CD4-positive, CD25-positive, alpha-beta regulatory T cell (primary cell): ENCODE data around the gene ZNF205. TPM values are rescaled to one million over a fixed set of nuclear protein-coding genes. Genes with fewer than 3 reads are reported as not detected.
A peak's percentile ranks its signal among the peaks of the same experiment; 100 is the strongest.

ENCODE experiments used
- ATAC-seq, 2 donors: fragments of 150-1000 bp; cut with Tn5 transposase; one replicate each; pipeline ENCODE4 v1.10.0; 2021; ENCODE audit warnings: low read depth in 2 of 2, moderate number of reproducible peaks in 2 of 2, moderate library complexity in 1 of 2
- DNase-seq, 3 donors: peaks; one replicate each; pipeline versions ENCODE4 v3.0.0 to v3.0.0-alpha.2; 2012 to 2022; ENCODE audit warnings: mixed read lengths in 1 of 3
- H3K27ac ChIP-seq: one replicate; pipeline ENCODE4 v1.7.0; 2013; ENCODE audit warnings: mild to moderate bottlenecking, low read length; ENCODE audit not compliant: insufficient read depth, poor library complexity, severe bottlenecking
- H3K27me3 ChIP-seq: one replicate; pipeline ENCODE4 v1.7.0; 2013; ENCODE audit warnings: low read length; ENCODE audit not compliant: control insufficient read depth, insufficient read depth
- H3K36me3 ChIP-seq: one replicate; pipeline ENCODE4 v1.7.0; 2013; ENCODE audit warnings: mild to moderate bottlenecking, low read length, moderate library complexity; ENCODE audit not compliant: control insufficient read depth, insufficient read depth
- H3K4me1 ChIP-seq: 2 replicates; pipeline ENCODE4 v1.7.0; 2013; ENCODE audit warnings: mild to moderate bottlenecking, low read length; ENCODE audit not compliant: insufficient read depth, control insufficient read depth, poor library complexity, severe bottlenecking
- H3K4me3 ChIP-seq: one replicate; pipeline ENCODE4 v1.7.0; 2013; ENCODE audit warnings: low read depth, mild to moderate bottlenecking, low read length, moderate library complexity
- H3K9me3 ChIP-seq, 2 experiments: 1 replicate in 1 of 2; 2 replicates in 1 of 2; pipeline ENCODE4 v1.7.0; 2013; ENCODE audit warnings: low read length in 2 of 2, mild to moderate bottlenecking in 1 of 2, moderate library complexity in 1 of 2; ENCODE audit not compliant: control insufficient read depth in 2 of 2
- H3K27ac Mint-ChIP-seq, 3 donors: one replicate each; pipeline ENCODE4 v1.8.0; 2020 to 2022; ENCODE audit warnings: mild to moderate bottlenecking in 3 of 3, mixed read lengths in 3 of 3, moderate library complexity in 2 of 3
- H3K27me3 Mint-ChIP-seq: one replicate; pipeline ENCODE4 v1.8.0; 2022; ENCODE audit warnings: mild to moderate bottlenecking, mixed read lengths
- H3K36me3 Mint-ChIP-seq: one replicate; pipeline ENCODE4 v1.8.0; 2020; ENCODE audit warnings: mixed read lengths
- H3K4me1 Mint-ChIP-seq, 4 donors: one replicate each; pipeline ENCODE4 v1.8.0; 2020 to 2022; ENCODE audit warnings: mixed read lengths in 4 of 4, mild to moderate bottlenecking in 1 of 4
- H3K4me3 Mint-ChIP-seq, 4 donors: one replicate each; pipeline ENCODE4 v1.8.0; 2020 to 2022; ENCODE audit warnings: mild to moderate bottlenecking in 4 of 4, mixed read lengths in 4 of 4, moderate library complexity in 3 of 4
- H3K9me3 Mint-ChIP-seq, 7 donors: one replicate each; pipeline ENCODE4 v1.8.0; 2020 to 2022; ENCODE audit warnings: mixed read lengths in 7 of 7, mild to moderate bottlenecking in 3 of 7, moderate library complexity in 2 of 7
- polyA plus RNA-seq, 4 donors: library from polyadenylated mRNA; unstranded; fragments of 300-500 nt; fragmentation: Illumina TruSeq; gene quantifications; one replicate each; pipeline ENCODE4 v1.2.3, GENCODE V29; 2021
- total RNA-seq: library from RNA; stranded (reverse); gene quantifications from one replicate; pipeline ENCODE4 v1.2.3, GENCODE V29; 2022

ZNF205 gene
- total and polyA plus RNA-seq, 5 donors from 2014 or later: not detected

DNA sequence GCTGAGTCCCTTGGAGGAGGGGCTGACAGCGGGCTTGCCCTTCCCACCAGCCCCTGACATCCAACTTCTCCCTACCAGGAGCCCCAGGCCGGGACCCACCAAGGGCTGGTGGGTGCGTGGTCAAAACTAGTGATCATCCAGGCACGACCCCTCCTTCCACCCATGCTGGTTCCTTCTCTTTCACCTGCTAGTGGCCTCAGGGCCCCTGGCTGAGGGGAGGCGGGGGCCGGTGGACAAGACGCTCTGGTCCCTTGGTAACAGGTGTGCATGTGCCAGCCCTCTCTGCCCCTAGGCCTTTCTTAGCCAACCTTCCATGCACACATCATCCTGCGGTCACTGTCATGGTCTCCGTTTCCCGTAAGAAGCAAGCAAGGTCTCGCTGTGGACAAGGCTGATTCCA lies 30.8 kb downstream of the ZNF205 start:
- Histone ChIP-seq H3K9me3 (no peaks in the 10 kb centered on the region), H3K27me3 (no peaks in the 10 kb centered on the region), H3K27ac (no peak overlapping the region), H3K36me3 (peaks cover 14% of the 10 kb centered on the region), H3K4me1 (no peaks in the 10 kb centered on the region), H3K4me3 (no peak overlapping the region)
- H3K36me3 Mint-ChIP-seq: peaks cover 10% of the 10 kb centered on the region
- peak overlapping the region in 1 of 3 donors; percentile 80 for H3K27ac Mint-ChIP-seq
- H3K27me3 Mint-ChIP-seq: no peaks in the 10 kb centered on the region
- ATAC-seq (no peak), DNase-seq (no peak)
- H3K4me3 Mint-ChIP-seq: peak overlapping the region in 1 of 4 donors; percentile 58
- peaks cover 0 to 10% (median 0%) of the 10 kb centered on the region in 4 donors for H3K4me1 Mint-ChIP-seq
- no peaks in the 10 kb centered on the region for H3K9me3 Mint-ChIP-seq

DNA sequence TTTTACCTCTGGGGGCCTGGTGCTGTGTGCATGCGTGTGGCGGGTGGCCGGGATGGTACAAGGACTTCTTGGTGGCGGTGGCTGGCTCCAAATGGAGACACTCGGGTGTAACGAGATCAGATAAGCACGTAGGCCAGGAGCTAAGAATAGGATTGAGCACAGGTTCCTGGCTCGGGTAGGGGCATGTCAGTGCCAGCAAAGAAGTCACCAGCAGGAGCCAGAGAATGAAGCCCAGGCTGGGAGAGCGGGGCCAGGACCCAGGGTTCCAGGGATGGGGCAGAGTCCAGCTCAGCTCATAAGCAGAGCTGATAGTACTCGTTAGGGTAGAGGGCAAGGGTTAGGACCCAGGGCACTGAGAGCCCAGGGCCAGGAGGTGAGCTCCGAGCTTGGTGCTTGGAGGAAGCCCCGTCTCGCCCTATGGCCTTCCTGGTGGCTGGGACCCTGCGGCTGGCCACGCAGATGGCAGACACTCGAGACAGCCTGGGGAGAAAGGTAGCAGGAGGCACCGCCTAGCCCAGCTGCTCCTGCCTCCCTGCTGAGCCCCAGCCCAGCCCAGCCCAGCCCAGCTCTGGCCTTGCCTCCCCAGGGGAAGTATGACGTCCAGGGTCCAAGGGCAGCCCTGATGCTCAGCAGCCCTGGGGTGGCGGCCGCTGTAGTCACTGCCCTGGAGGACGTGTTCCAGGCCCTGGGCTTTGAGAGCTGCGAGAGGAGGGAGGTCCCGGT lies 31.4 kb downstream of the ZNF205 start:
- no peaks in the 10 kb centered on the region for H3K4me1 ChIP-seq
- H3K4me3 Mint-ChIP-seq: no peak overlapping the region
- ATAC-seq: no peak
- H3K4me1 Mint-ChIP-seq: peaks cover 0 to 10% (median 0%) of the 10 kb centered on the region in 4 donors
- H3K27ac ChIP-seq: no peak overlapping the region
- H3K36me3 ChIP-seq: peaks cover 14% of the 10 kb centered on the region
- peak overlapping the region in 1 of 3 donors; percentile 80 for H3K27ac Mint-ChIP-seq
- DNase-seq: no peak
- H3K36me3 Mint-ChIP-seq: peaks cover 10% of the 10 kb centered on the region
- no peaks in the 10 kb centered on the region for H3K27me3 Mint-ChIP-seq
- no peaks in the 10 kb centered on the region for H3K9me3 ChIP-seq
- no peaks in the 10 kb centered on the region for H3K27me3 ChIP-seq
- no peak overlapping the region for H3K4me3 ChIP-seq
- no peaks in the 10 kb centered on the region for H3K9me3 Mint-ChIP-seq

DNA sequence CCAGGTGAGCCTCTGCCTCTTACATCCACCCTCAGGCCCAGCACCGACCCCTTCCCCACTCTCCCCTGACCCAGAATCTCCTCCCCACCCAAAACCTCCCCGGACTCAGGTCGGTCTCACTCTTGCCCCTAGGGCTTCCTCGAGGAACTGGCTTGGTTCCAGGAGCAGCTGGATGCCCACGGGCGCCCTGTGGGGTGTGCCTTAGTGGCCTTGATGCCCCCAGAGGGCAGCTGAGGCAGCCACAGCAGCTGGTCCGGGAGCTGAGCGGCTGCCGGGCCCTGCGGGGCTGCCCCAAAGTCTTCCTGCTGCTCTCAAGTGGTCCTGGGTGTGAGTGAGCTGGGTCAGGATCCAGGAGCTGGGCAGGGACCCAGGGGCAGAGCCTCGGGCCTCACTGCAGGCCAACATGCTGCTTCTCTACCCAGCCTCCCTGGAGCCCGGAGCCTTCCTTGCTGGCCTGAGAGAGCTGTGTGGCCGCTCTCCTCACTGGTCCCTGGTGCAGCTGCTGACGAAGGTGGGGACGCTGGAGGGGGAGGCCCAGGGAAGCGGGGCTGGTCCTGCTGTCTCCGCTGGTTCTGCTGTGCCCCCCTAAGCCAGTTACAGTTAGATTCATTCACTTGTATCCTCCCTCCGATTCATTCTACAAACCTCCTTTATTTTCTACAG lies 32.1 kb downstream of the ZNF205 start:
- Mint-ChIP-seq H3K27ac (no peak overlapping the region), H3K9me3 (no peaks in the 10 kb centered on the region), H3K36me3 (peaks cover 7% of the 10 kb centered on the region), H3K27me3 (no peaks in the 10 kb centered on the region), H3K4me3 (no peak overlapping the region), H3K4me1 (peaks cover 0 to 14% (median 2%) of the 10 kb centered on the region in 4 donors)
- no peak overlapping the region for H3K27ac ChIP-seq
- ATAC-seq: no peak
- DNase-seq: no peak
- H3K4me1 ChIP-seq: peaks cover 2% of the 10 kb centered on the region
- H3K4me3 ChIP-seq: no peak overlapping the region
- no peaks in the 10 kb centered on the region for H3K9me3 ChIP-seq
- no peaks in the 10 kb centered on the region for H3K27me3 ChIP-seq
- H3K36me3 ChIP-seq: peaks cover 10% of the 10 kb centered on the region

DNA sequence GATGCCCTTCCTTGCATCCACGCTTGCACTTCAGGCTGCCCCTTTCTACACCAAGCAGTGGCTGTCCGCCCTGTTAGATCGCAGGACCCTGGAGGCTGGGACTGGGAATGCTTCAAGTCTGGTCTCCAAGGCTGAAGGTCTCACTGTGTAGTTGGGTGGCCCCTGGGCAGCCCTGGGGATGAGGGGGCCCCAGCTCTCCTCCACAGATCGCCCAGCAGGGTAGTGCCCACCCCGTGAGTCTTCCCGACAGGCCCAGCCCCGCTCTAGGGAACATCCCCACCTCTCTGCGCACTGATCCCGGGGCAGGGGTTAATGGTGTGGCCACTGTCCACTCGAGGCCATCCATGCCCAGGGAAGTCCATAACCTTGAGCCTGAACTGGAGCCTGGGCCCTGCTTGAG lies 32.8 kb downstream of the ZNF205 start:
- Mint-ChIP-seq H3K4me3 (no peak overlapping the region), H3K9me3 (peaks cover 0 to 3% (median 0%) of the 10 kb centered on the region in 7 donors), H3K27me3 (peaks cover 3% of the 10 kb centered on the region), H3K36me3 (peaks cover 7% of the 10 kb centered on the region), H3K4me1 (peaks cover 0 to 20% (median 4%) of the 10 kb centered on the region in 4 donors), H3K27ac (no peak overlapping the region)
- Histone ChIP-seq H3K9me3 (no peaks in the 10 kb centered on the region), H3K4me1 (peaks cover 9% of the 10 kb centered on the region), H3K4me3 (no peak overlapping the region), H3K36me3 (peaks cover 10% of the 10 kb centered on the region), H3K27me3 (no peaks in the 10 kb centered on the region), H3K27ac (no peak overlapping the region)
- ATAC-seq (no peak), DNase-seq (no peak)

DNA sequence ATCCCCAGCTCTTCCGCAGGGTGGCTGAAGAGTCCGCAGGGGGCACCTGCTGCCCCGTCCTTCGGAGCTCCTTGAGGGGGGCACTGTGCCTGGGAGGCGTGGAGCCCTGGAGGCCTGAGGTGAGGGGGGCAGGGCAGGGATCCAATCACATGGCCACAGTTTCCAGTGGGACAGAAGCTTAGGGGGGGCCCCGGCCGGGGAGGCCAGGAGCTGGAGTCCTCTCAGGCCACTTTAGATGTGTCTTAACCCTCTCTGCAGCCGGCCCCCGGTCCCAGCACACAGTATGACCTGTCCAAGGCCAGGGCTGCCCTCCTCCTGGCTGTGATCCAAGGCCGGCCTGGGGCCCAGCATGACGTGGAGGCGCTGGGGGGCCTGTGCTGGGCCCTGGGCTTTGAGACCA lies 33.3 kb downstream of the ZNF205 start:
- no peak for DNase-seq
- no peaks in the 10 kb centered on the region for H3K27me3 ChIP-seq
- H3K9me3 ChIP-seq: no peaks in the 10 kb centered on the region
- H3K4me1 ChIP-seq: peaks cover 12% of the 10 kb centered on the region
- H3K27me3 Mint-ChIP-seq: peaks cover 8% of the 10 kb centered on the region
- no peak overlapping the region for H3K4me3 Mint-ChIP-seq
- H3K9me3 Mint-ChIP-seq: peaks cover 0 to 5% (median 0%) of the 10 kb centered on the region in 7 donors
- H3K4me3 ChIP-seq: no peak overlapping the region
- H3K27ac ChIP-seq: no peak overlapping the region
- ATAC-seq: no peak
- H3K27ac Mint-ChIP-seq: no peak overlapping the region
- H3K4me1 Mint-ChIP-seq: peaks cover 0 to 22% (median 6%) of the 10 kb centered on the region in 4 donors
- H3K36me3 ChIP-seq: peaks cover 10% of the 10 kb centered on the region
- H3K36me3 Mint-ChIP-seq: peaks cover 7% of the 10 kb centered on the region

DNA sequence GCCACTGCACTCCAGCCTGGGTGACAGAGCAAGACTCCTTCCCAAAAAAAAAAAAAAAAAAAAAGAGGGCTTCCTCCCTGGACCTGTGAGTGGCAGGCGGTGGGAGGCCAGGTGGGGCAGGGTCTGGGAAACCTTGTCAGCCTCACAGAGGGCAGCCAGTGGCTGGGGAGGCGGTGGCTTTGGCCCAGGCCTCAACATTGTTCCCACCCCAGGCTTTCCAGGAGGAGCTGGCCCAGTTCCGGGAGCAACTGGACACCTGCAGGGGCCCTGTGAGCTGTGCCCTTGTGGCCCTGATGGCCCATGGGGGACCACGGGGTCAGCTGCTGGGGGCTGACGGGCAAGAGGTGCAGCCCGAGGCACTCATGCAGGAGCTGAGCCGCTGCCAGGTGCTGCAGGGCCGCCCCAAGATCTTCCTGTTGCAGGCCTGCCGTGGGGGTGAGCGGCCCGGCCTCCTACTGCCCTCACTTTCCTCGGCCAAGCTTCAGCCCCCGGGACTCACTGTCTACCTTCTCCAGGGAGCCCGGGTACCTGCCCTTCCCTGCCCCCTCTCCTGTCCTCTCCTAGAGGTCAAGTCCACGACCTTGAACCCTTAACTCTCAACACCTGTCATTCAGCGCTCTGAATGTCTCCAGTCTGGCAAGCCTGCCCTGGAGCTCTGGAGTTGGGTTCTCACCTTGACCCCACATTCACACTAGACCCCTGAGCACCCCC lies 34.8 kb downstream of the ZNF205 start:
- H3K27ac Mint-ChIP-seq: peak overlapping the region in 1 of 3 donors; percentile 17
- H3K27ac ChIP-seq: no peak overlapping the region
- H3K4me1 ChIP-seq: peaks cover 19% of the 10 kb centered on the region
- H3K27me3 ChIP-seq: no peaks in the 10 kb centered on the region
- peaks cover 18% of the 10 kb centered on the region for H3K27me3 Mint-ChIP-seq
- peaks cover 4% of the 10 kb centered on the region for H3K36me3 Mint-ChIP-seq
- H3K4me3 ChIP-seq: no peak overlapping the region
- H3K4me1 Mint-ChIP-seq: peaks cover 5 to 30% (median 13%) of the 10 kb centered on the region in 4 donors
- H3K9me3 Mint-ChIP-seq: peaks cover 0 to 6% (median 0%) of the 10 kb centered on the region in 7 donors
- peak overlapping the region in 1 of 4 donors; percentile 12 for H3K4me3 Mint-ChIP-seq
- peaks cover 2% of the 10 kb centered on the region for H3K36me3 ChIP-seq
- no peak for ATAC-seq
- no peaks in the 10 kb centered on the region for H3K9me3 ChIP-seq
- DNase-seq: no peak

DNA sequence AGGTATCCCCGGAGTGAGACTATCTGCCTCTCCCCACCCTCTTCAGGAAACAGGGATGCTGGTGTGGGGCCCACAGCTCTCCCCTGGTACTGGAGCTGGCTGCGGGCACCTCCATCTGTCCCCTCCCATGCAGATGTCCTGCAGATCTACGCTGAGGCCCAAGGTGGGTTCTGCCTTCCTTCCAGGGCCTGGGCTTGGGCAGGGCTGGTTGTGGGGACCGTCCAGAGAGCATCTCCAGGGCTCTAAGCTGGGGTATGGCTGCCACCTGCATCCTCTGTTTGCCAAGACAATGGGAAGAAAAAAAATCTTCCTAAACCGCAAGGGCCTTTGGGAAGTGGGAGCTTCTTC lies 35.3 kb downstream of the ZNF205 start:
- no peak for DNase-seq
- Histone ChIP-seq H3K9me3 (no peaks in the 10 kb centered on the region), H3K27me3 (no peaks in the 10 kb centered on the region), H3K36me3 (no peaks in the 10 kb centered on the region), H3K4me1 (peaks cover 25% of the 10 kb centered on the region), H3K4me3 (no peak overlapping the region), H3K27ac (no peak overlapping the region)
- ATAC-seq: no peak
- peaks cover 23% of the 10 kb centered on the region for H3K27me3 Mint-ChIP-seq
- H3K27ac Mint-ChIP-seq: no peak overlapping the region
- peaks cover 0 to 9% (median 3%) of the 10 kb centered on the region in 7 donors for H3K9me3 Mint-ChIP-seq
- no peaks in the 10 kb centered on the region for H3K36me3 Mint-ChIP-seq
- H3K4me3 Mint-ChIP-seq: peak overlapping the region in 1 of 4 donors; percentile 12
- peaks cover 10 to 31% (median 18%) of the 10 kb centered on the region in 4 donors for H3K4me1 Mint-ChIP-seq
